GM12864 (cell line): ENCODE results near the gene TRIM38.
"Not testable (repeated sequence)": the region's sequence is repeated elsewhere in the genome, so short reads cannot be mapped to it uniquely, and the experiment has no call there.

ENCODE experiments used
- DNase-seq: peaks from one replicate; pipeline ENCODE4 v3.0.0-alpha.2; 2011; ENCODE audit warnings: low read depth
- H3K4me3 ChIP-seq: 2 replicates; pipeline ENCODE4 v1.5.1; 2011; ENCODE audit warnings: mild to moderate bottlenecking, low read depth, low read length, control low read depth
- TF ChIP-seq, protein P1 (sequence below): IDR thresholded peaks from 2 replicates; pipeline ENCODE4 v1.5.1; 2011; ENCODE audit warnings: low read depth, mild to moderate bottlenecking, moderate library complexity, low read length, control low read depth, inconsistent platforms; ENCODE audit errors: missing control alignments

TRIM38 gene

GRCh38 chr6:25997921-25998320, 35.3 kb downstream of the TRIM38 start:
- no peak overlapping the region for H3K4me3 ChIP-seq
- DNase-seq: no peak
- TF ChIP-seq, protein P1, sequence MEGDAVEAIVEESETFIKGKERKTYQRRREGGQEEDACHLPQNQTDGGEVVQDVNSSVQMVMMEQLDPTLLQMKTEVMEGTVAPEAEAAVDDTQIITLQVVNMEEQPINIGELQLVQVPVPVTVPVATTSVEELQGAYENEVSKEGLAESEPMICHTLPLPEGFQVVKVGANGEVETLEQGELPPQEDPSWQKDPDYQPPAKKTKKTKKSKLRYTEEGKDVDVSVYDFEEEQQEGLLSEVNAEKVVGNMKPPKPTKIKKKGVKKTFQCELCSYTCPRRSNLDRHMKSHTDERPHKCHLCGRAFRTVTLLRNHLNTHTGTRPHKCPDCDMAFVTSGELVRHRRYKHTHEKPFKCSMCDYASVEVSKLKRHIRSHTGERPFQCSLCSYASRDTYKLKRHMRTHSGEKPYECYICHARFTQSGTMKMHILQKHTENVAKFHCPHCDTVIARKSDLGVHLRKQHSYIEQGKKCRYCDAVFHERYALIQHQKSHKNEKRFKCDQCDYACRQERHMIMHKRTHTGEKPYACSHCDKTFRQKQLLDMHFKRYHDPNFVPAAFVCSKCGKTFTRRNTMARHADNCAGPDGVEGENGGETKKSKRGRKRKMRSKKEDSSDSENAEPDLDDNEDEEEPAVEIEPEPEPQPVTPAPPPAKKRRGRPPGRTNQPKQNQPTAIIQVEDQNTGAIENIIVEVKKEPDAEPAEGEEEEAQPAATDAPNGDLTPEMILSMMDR: no peak

GRCh38 chr6:25998379-25998778, 35.8 kb downstream of the TRIM38 start:
- TF ChIP-seq, protein P1: no peak
- H3K4me3 ChIP-seq: no peak overlapping the region
- no peak for DNase-seq

- DNase-seq, H3K4me3 ChIP-seq: not testable (repeated sequence)
These were observed 36.6 kb downstream of the TRIM38 start for GRCh38 chr6:25999225-25999624.

- no peak overlapping the region for H3K4me3 ChIP-seq
These were observed 38.0 kb downstream of the TRIM38 start for GRCh38 chr6:26000366-26001144.

DNA sequence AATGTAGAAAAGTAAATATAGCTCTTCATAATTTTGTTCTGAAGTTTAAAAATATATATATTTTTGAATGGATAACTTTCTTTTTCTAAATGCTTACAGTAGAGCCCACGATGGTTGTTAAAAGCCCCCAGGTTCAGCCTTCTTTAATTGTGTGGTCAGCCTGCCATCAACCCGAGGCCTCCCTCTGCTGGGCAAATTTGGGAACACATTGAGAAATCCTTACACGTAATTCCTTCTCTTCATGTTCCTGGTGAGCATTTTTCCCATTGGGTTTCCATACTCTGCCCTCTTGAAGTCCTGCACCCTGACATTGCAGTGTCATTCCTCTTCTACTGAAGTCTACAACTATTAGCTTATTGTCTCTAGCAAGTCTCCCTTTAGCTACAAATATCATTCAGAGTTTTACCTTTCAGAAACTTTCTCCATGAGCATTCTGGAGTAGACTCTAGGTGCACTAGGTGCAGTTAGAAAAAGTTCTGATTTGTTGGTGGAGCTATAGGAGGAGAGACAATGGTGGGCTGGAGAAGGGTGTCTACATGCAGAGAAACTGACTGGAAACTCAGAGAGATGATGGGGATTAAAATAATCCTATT, 40.6 kb downstream of the TRIM38 start:
- no peak for DNase-seq
- H3K4me3 ChIP-seq: no peak overlapping the region
- TF ChIP-seq, protein P1: peak; percentile 78

More at GRCh38 chr6:26000366-26001144, 38.0 kb downstream of the TRIM38 start:
- TF ChIP-seq, protein P1: no peak
- DNase-seq: no peak

GRCh38 chr6:26006086-26006939, 43.7 kb downstream of the TRIM38 start:
- DNase-seq: no peak

DNA sequence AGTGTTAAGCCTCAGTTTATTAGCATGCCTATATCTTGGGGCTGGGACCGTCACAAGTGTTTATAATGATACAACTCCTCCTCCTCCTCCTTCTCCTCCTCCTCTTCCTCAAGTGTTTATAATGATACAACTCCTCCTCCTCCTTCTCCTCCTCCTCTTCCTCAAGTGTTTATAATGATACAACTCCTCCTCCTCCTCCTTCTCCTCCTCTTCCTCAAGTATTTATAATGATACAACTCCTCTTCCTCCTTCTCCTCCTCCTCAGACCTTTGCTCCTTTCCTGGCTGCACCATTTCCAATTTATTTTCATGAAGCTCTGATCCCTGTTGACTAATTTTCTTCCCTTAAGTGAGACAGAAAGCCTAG, 44.3 kb downstream of the TRIM38 start:
- DNase-seq, H3K4me3 ChIP-seq: not testable (repeated sequence)

More at GRCh38 chr6:26006086-26006939, 43.7 kb downstream of the TRIM38 start:
- no peak overlapping the region for H3K4me3 ChIP-seq
- TF ChIP-seq, protein P1: no peak
